Breast epithelium (tissue), 3 donors: Measurements from ENCODE around the gene DNASE2B.

Source experiments
- CTCF ChIP-seq, 3 donors: fragments of 450-650 bp; IDR thresholded peaks; one replicate each; pipeline ENCODE4 v1.5.1; 2016 to 2017; ENCODE audit warnings: antibody characterized with exemption in 3 of 3, mild to moderate bottlenecking in 3 of 3, moderate library complexity in 3 of 3
- POLR2A ChIP-seq: fragments of 450-650 bp; IDR thresholded peaks from one replicate; pipeline ENCODE4 v1.6.1; 2016; ENCODE audit warnings: antibody characterized with exemption, mild to moderate bottlenecking, moderate library complexity
- POLR2AphosphoS5 ChIP-seq, 3 donors: sonication (generic); formaldehyde crosslinking; IDR thresholded peaks; one replicate each; pipeline ENCODE4 v1.6.1; 2017; ENCODE audit warnings: antibody characterized with exemption in 3 of 3

- TF ChIP-seq POLR2AphosphoS5 (IDR thresholded peaks at IDR 0.05) (no peak), CTCF (IDR thresholded peaks at IDR 0.05) (no peak), POLR2A (no peak)
These were observed 5.1 kb downstream of the DNASE2B start for GRCh38 chr1:84403347-84403746.
